HepG2 (cell line): ENCODE results near the gene SIRT7. TPM values are rescaled to one million over a fixed set of nuclear protein-coding genes. Genes with fewer than 3 reads are reported as not detected.

Experiments used
- ATAC-seq: fragments of 200-7000 bp; cut with Tn5 transposase; 3 replicates; pipeline ENCODE4 v1.9.1; 2020; ENCODE audit warnings: mild to moderate bottlenecking, moderate library complexity
- BruUV-seq: library from RNA; stranded (reverse); fragments of 400-500 nt; replicated peaks from 2 replicates; lab custom pipeline; 2021; lab: Mats Ljungman, UMichigan
- CTCF ChIA-PET: fragments of 300-600 bp; formaldehyde crosslinking; extraction: SDS; loops from one replicate; lab custom pipeline; 2021; ENCODE audit warnings: low total read pairs, inconsistent platforms, low intra/inter-chr PET ratio; lab: Yijun Ruan, JAX
- POLR2A ChIA-PET: fragments of 350-600 bp; sonication (Branson Sonifier 250); formaldehyde crosslinking; loops from one replicate; lab custom pipeline; 2020; ENCODE audit warnings: antibody characterized with exemption, inconsistent platforms; lab: Yijun Ruan, JAX
- DNase-seq: peaks from one replicate; pipeline ENCODE4 v3.0.0-alpha.2; 2015; ENCODE audit warnings: low spot score
- FAIRE-seq: peaks from 3 replicates; lab custom pipeline; 2011; peaks lifted over from hg19 to GRCh38; lab: Jason Lieb, UNC
- H2AFZ ChIP-seq: one replicate; pipeline ENCODE4 v1.6.1; 2011; ENCODE audit warnings: low read length, inconsistent platforms
- H3K27ac ChIP-seq: fragments of 300-600 bp; 3 replicates; pipeline ENCODE4 v1.8.0; 2011; ENCODE audit warnings: mixed run types, mild to moderate bottlenecking, mixed read lengths, low read length, inconsistent platforms; ENCODE audit not compliant: insufficient read depth; ENCODE audit errors: extremely low read length
- H3K27me3 ChIP-seq, 2 experiments: fragments of 200-600 bp in 1 of 2; 2 replicates in 1 of 2; 3 replicates in 1 of 2; pipeline versions ENCODE4 v1.6.0 to v1.8.0; 2011; ENCODE audit warnings: low read length in 2 of 2, mild to moderate bottlenecking in 2 of 2, moderate library complexity in 2 of 2, inconsistent platforms in 1 of 2; ENCODE audit not compliant: insufficient read depth in 2 of 2, control insufficient read depth in 1 of 2
- H3K36me3 ChIP-seq, 2 experiments: fragments of 200-600 bp in 1 of 2; replicated peaks in 1 of 2; 2 replicates in 1 of 2; 3 replicates in 1 of 2; pipeline versions ENCODE4 v1.5.1 to v1.8.0; 2011; ENCODE audit warnings: low read length in 2 of 2, inconsistent platforms in 1 of 2; ENCODE audit not compliant: insufficient read depth in 2 of 2, control insufficient read depth in 1 of 2
- H3K4me1 ChIP-seq: 2 replicates; pipeline ENCODE4 v1.5.1; 2012; ENCODE audit warnings: low read length, inconsistent platforms; ENCODE audit not compliant: insufficient read depth
- H3K4me2 ChIP-seq: 2 replicates; pipeline ENCODE4 v1.6.0; 2011; ENCODE audit warnings: low read depth, low read length, inconsistent platforms
- H3K4me3 ChIP-seq, 3 experiments: fragments of 200-600 bp in 1 of 3; sonication (generic), shearing (Covaris generic) in 1 of 3; replicated peaks in 1 of 3; 2 replicates each; pipeline ENCODE4 v1.5.1; 2011 to 2016; ENCODE audit warnings: low read length in 3 of 3, inconsistent platforms in 2 of 3, low read depth in 2 of 3, mild to moderate bottlenecking in 2 of 3, control low read depth in 1 of 3, mixed read lengths in 1 of 3; ENCODE audit not compliant: insufficient read depth in 1 of 3
- H3K79me2 ChIP-seq: one replicate; pipeline ENCODE4 v1.6.1; 2011; ENCODE audit warnings: low read length, inconsistent platforms; ENCODE audit not compliant: insufficient read depth
- H3K9ac ChIP-seq: 2 replicates; pipeline ENCODE4 v1.6.0; 2011; ENCODE audit warnings: mild to moderate bottlenecking, low read depth, low read length, inconsistent platforms; ENCODE audit not compliant: insufficient read depth
- H3K9me3 ChIP-seq: 2 replicates; pipeline ENCODE4 v1.5.1; 2012; ENCODE audit warnings: mild to moderate bottlenecking, low read length
- H4K20me1 ChIP-seq: 2 replicates; pipeline ENCODE4 v1.6.0; 2011; ENCODE audit warnings: inconsistent platforms, mild to moderate bottlenecking, low read length, moderate library complexity; ENCODE audit not compliant: insufficient read depth
- CBX1 ChIP-seq: IDR thresholded peaks from one replicate; pipeline ENCODE4 v1.6.1; 2016; ENCODE audit warnings: antibody characterized with exemption, low read depth
- JDP2 ChIP-seq: sonication (generic); formaldehyde crosslinking; IDR thresholded peaks from 2 replicates; pipeline ENCODE4 v1.8.1; 2022; ENCODE audit warnings: missing genetic modification reagents, borderline replicate concordance
- XBP1 ChIP-seq: sonication (generic); formaldehyde crosslinking; IDR thresholded peaks from 2 replicates; pipeline ENCODE4 v1.5.0; 2020; ENCODE audit warnings: missing genetic modification reagents
- YEATS2 ChIP-seq: sonication (generic); formaldehyde crosslinking; IDR thresholded peaks from 2 replicates; pipeline ENCODE4 v1.4.0; 2020; ENCODE audit warnings: missing genetic modification reagents, borderline replicate concordance
- ZC3H13 ChIP-seq: sonication (generic); formaldehyde crosslinking; IDR thresholded peaks from 2 replicates; pipeline ENCODE4 v1.8.1; 2023; ENCODE audit warnings: mild to moderate bottlenecking, missing genetic modification reagents, moderate library complexity
- ZNF282 ChIP-seq: fragments of 450-650 bp; IDR thresholded peaks from 2 replicates; pipeline ENCODE4 v1.6.1; 2018; ENCODE audit not compliant: partially characterized antibody
- ZSCAN21 ChIP-seq: sonication (generic); formaldehyde crosslinking; IDR thresholded peaks from 2 replicates; pipeline ENCODE4 v1.8.0; 2022; ENCODE audit warnings: mild to moderate bottlenecking, missing genetic modification reagents, moderate library complexity, borderline replicate concordance
- WGBS: methylation state at CpG from one replicate; pipeline ENCODE4 v1.1.6; 2017; ENCODE audit warnings: low lambda C conversion rate; 5-methylcytosine and 5-hydroxymethylcytosine counted together
- in situ Hi-C: cut with HindIII; loops from 2 replicates; pipeline ENCODE4 v1.10.0; 2017; ENCODE audit warnings: low pct_unique_long_range_greater_than_20kb; ENCODE audit not compliant: extremely low pct_ligation_motif_present
- intact Hi-C: fragments of 100-400 bp; cut with micrococcal nuclease; formaldehyde crosslinking; loops from one replicate; pipeline ENCODE4 v1.10.0; 2022; ENCODE audit not compliant: unreplicated experiment
- polyA plus RNA-seq, 8 experiments: library from polyadenylated mRNA; depleted of rRNA in 3 of 8; stranded (reverse) in 7 of 8; unstranded in 1 of 8; fragments of >200 nt; fragmentation: Illumina TruSeq in 4 of 8; extraction: Trizol in 4 of 8; gene quantifications; 2 replicates each; pipeline versions ENCODE4 v1.2.1 to v1.2.3, GENCODE V29; 2011 to 2016; ENCODE audit warnings: low read depth in 4 of 8, missing spikeins in 1 of 8, mixed read lengths in 1 of 8; ENCODE audit not compliant: insufficient read depth in 1 of 8
- total RNA-seq, 5 experiments: library from RNA; depleted of rRNA; stranded (reverse); fragments of >200 nt; fragmentation: Illumina TruSeq; extraction: Trizol; gene quantifications; 2 replicates each; pipeline ENCODE4 v1.2.3, GENCODE V29; 2016; ENCODE audit warnings: low read depth in 1 of 5
- TF ChIP-seq, protein P1 (sequence below): sonication (generic); formaldehyde crosslinking; IDR thresholded peaks from 2 replicates; pipeline ENCODE4 v1.4.0; 2020; ENCODE audit warnings: missing genetic modification reagents
- TF ChIP-seq, protein P2 (sequence below): sonication (generic); formaldehyde crosslinking; IDR thresholded peaks from 2 replicates; pipeline ENCODE4 v1.5.0; 2020; ENCODE audit warnings: mild to moderate bottlenecking, missing genetic modification reagents
- TF ChIP-seq, protein P3 (sequence below): sonication (generic); formaldehyde crosslinking; IDR thresholded peaks from 2 replicates; pipeline ENCODE4 v1.5.1; 2020; ENCODE audit warnings: missing genetic modification reagents, mild to moderate bottlenecking, borderline replicate concordance

SIRT7 gene
- total and polyA plus RNA-seq, 2 of the 13 experiments (the other 11 are each of a cell fraction or from before 2014, with no cell fraction given), result 8.3 to 24.8 TPM

DNA sequence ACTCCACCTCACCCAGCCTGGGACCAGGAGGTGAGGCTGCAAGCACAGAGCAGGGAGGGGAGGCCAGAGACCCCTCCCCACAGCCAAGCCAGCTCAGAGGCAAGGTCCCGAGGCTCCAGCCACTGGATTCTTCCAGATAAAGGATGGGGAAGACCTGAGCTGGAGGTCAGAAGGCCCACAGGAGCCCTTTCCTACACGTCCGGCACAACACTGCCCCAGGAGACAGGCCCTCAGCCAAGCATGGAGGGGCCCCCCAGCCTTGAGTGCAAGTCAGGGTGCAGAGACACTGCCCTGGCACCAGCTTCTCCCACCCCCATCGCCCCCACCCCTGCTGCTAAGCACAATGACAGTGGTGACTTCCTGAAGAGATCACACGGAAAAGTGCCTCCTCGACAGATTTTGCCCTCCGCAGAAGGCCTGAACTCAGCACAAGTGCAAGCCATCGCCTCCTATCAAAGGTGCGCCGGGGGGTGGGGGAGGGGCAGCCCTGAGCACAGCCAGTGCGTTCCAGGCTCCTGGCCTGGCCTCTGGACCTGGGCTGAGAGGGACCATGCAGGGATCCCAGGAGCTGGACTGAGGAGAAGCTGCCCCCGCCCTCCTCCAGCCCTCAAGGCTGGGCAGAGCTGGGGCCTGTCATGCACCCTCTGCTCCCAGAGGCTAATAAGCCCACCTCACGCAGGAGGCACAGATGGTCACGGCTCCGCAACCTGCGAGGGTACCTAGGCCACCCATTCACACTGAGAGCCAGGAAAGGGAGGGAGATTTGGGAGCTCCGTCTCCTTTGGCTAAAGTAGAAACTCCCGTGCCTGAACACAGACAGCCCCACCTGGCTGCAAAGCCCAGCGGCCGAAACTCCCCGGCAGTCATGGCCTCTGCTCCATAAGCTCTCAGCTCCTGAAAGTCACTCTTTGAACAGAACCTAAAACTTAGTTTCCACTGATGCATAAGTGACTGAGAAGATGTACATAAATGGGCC, 6.9 kb upstream of the SIRT7 start:
- intact Hi-C loops, result no loop called here
- WGBS, result 41% methylated on average over 17 of the region's 21 CpGs
- Histone ChIP-seq H3K27ac (peak overlapping the region; percentile 67), H3K79me2 (peaks cover 70% of the 10 kb centered on the region), H3K9me3 (no peaks in the 10 kb centered on the region), H3K4me3 (peak overlapping the region in 2 of 3 experiments; percentile 36 to 61; a peak in 5 of 6 replicates), H3K4me1 (peaks cover 49% of the 10 kb centered on the region), H2AFZ (no peak overlapping the region), H3K4me2 (peak overlapping the region; percentile 85), H3K27me3 (no peaks in the 10 kb centered on the region), H3K9ac (peak overlapping the region; percentile 53), H4K20me1 (peaks cover 28% of the 10 kb centered on the region), H3K36me3 (peaks cover 19 to 22% of the 10 kb centered on the region in 2 experiments)
- DNase-seq (peak; percentile 56), ATAC-seq (peak; percentile 26), FAIRE-seq (peak; percentile 84)
- no TSS peak for BruUV-seq
- in situ Hi-C loops, result no loop called here
- ChIA-PET CTCF (no interaction called here), POLR2A (interaction anchor here (0.7 to 6.1 kb wide), 15 partner anchors 8 to 222 kb away, joined by 3 to 71 read pairs (median 5); partner anchors contain the start of genes CENPX, LRRC45, MCRIP1 and MRPL12)
- TF ChIP-seq ZNF282, result no peak
- peak; percentile 44; the same call in 1 of the 2 replicates for TF ChIP-seq ZSCAN21
- TF ChIP-seq, protein P1, sequence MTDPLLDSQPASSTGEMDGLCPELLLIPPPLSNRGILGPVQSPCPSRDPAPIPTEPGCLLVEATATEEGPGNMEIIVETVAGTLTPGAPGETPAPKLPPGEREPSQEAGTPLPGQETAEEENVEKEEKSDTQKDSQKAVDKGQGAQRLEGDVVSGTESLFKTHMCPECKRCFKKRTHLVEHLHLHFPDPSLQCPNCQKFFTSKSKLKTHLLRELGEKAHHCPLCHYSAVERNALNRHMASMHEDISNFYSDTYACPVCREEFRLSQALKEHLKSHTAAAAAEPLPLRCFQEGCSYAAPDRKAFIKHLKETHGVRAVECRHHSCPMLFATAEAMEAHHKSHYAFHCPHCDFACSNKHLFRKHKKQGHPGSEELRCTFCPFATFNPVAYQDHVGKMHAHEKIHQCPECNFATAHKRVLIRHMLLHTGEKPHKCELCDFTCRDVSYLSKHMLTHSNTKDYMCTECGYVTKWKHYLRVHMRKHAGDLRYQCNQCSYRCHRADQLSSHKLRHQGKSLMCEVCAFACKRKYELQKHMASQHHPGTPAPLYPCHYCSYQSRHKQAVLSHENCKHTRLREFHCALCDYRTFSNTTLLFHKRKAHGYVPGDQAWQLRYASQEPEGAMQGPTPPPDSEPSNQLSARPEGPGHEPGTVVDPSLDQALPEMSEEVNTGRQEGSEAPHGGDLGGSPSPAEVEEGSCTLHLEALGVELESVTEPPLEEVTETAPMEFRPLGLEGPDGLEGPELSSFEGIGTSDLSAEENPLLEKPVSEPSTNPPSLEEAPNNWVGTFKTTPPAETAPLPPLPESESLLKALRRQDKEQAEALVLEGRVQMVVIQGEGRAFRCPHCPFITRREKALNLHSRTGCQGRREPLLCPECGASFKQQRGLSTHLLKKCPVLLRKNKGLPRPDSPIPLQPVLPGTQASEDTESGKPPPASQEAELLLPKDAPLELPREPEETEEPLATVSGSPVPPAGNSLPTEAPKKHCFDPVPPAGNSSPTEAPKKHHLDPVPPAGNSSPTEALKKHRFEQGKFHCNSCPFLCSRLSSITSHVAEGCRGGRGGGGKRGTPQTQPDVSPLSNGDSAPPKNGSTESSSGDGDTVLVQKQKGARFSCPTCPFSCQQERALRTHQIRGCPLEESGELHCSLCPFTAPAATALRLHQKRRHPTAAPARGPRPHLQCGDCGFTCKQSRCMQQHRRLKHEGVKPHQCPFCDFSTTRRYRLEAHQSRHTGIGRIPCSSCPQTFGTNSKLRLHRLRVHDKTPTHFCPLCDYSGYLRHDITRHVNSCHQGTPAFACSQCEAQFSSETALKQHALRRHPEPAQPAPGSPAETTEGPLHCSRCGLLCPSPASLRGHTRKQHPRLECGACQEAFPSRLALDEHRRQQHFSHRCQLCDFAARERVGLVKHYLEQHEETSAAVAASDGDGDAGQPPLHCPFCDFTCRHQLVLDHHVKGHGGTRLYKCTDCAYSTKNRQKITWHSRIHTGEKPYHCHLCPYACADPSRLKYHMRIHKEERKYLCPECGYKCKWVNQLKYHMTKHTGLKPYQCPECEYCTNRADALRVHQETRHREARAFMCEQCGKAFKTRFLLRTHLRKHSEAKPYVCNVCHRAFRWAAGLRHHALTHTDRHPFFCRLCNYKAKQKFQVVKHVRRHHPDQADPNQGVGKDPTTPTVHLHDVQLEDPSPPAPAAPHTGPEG (CRISPR knock-in tag), result no peak
- no peak for TF ChIP-seq XBP1 (CRISPR knock-in tag)
- TF ChIP-seq, protein P2, sequence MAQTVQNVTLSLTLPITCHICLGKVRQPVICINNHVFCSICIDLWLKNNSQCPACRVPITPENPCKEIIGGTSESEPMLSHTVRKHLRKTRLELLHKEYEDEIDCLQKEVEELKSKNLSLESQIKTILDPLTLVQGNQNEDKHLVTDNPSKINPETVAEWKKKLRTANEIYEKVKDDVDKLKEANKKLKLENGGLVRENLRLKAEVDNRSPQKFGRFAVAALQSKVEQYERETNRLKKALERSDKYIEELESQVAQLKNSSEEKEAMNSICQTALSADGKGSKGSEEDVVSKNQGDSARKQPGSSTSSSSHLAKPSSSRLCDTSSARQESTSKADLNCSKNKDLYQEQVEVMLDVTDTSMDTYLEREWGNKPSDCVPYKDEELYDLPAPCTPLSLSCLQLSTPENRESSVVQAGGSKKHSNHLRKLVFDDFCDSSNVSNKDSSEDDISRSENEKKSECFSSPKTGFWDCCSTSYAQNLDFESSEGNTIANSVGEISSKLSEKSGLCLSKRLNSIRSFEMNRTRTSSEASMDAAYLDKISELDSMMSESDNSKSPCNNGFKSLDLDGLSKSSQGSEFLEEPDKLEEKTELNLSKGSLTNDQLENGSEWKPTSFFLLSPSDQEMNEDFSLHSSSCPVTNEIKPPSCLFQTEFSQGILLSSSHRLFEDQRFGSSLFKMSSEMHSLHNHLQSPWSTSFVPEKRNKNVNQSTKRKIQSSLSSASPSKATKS, result no peak
- TF ChIP-seq YEATS2 (CRISPR knock-in tag), result no peak
- TF ChIP-seq JDP2 (CRISPR knock-in tag), result no peak
- no peak for TF ChIP-seq ZC3H13 (CRISPR knock-in tag)
- TF ChIP-seq, protein P3, sequence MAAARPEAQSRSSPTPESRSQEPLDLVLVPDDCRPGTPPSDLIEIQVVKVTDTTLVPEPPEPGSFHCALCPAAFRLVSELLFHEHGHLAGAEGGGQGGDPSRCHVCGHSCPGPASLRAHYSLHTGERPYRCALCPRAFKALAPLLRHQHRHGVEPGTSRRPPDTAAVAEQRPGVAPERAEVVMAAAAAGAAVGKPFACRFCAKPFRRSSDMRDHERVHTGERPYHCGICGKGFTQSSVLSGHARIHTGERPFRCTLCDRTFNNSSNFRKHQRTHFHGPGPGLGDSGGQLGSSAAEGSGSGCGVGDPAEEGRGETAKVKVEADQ (CRISPR knock-in tag), result no peak
- TF ChIP-seq CBX1, result no peak
